PC-3 (cell line): ENCODE measurements around the gene TSPO. TPM values are rescaled to one million over a fixed set of nuclear protein-coding genes. Genes with fewer than 3 reads are reported as not detected.
A peak's percentile ranks its signal among the peaks of the same experiment; 100 is the strongest.

Experiments used
- ATAC-seq: fragments of 200-7000 bp; cut with Tn5 transposase; 2 replicates; pipeline ENCODE4 v1.9.1; 2020; ENCODE audit warnings: mild to moderate bottlenecking, moderate library complexity
- BruUV-seq: library from RNA; stranded (reverse); fragments of 400-500 nt; replicated peaks from 2 replicates; lab custom pipeline; 2021; lab: Mats Ljungman, UMichigan
- CTCF ChIA-PET: fragments of 300-600 bp; sonication (Branson Sonifier 250); formaldehyde crosslinking; loops from one replicate; lab custom pipeline; 2022; ENCODE audit warnings: antibody characterized with exemption; lab: Charles Lee
- POLR2A ChIA-PET: fragments of 300-600 bp; sonication (Branson Sonifier 250); formaldehyde crosslinking; loops from one replicate; lab custom pipeline; 2022; ENCODE audit warnings: antibody characterized with exemption; ENCODE audit not compliant: unreplicated experiment; lab: Charles Lee
- DNase-seq: peaks from one replicate; pipeline ENCODE4 v3.0.0-alpha.2; 2015
- H2AFZ ChIP-seq: fragments of 300-600 bp; sonication (generic); 2 replicates; pipeline ENCODE4 v1.6.0; 2016; ENCODE audit warnings: antibody characterized with exemption, low read length
- H3F3A ChIP-seq: fragments of 300-600 bp; sonication (generic); one replicate; pipeline ENCODE4 v1.6.0; 2017; ENCODE audit warnings: antibody characterized with exemption, low read length, control low read depth, mild to moderate bottlenecking; ENCODE audit not compliant: unreplicated experiment
- H3K27ac ChIP-seq: fragments of 300-600 bp; sonication (generic); 2 replicates; pipeline ENCODE4 v1.5.1; 2016; ENCODE audit warnings: mild to moderate bottlenecking, low read length
- H3K27me3 ChIP-seq: fragments of 300-600 bp; sonication (generic); 2 replicates; pipeline ENCODE4 v1.6.1; 2016; ENCODE audit warnings: low read length, mixed read lengths
- H3K36me3 ChIP-seq: fragments of 300-600 bp; sonication (generic); 2 replicates; pipeline ENCODE4 v1.6.1; 2016; ENCODE audit warnings: low read depth, mixed run types, low read length, mixed read lengths
- H3K4me1 ChIP-seq: fragments of 300-600 bp; sonication (generic); 2 replicates; pipeline ENCODE4 v1.5.1; 2016; ENCODE audit warnings: low read length; ENCODE audit not compliant: insufficient read depth
- H3K4me2 ChIP-seq: fragments of 300-600 bp; sonication (generic); 2 replicates; pipeline ENCODE4 v1.6.0; 2016; ENCODE audit warnings: low read length
- H3K4me3 ChIP-seq: fragments of 300-600 bp; sonication (generic); 2 replicates; pipeline ENCODE4 v1.5.1; 2016; ENCODE audit warnings: mild to moderate bottlenecking, low read length, mixed read lengths
- H3K79me2 ChIP-seq: fragments of 300-600 bp; sonication (generic); 2 replicates; pipeline ENCODE4 v1.6.1; 2017; ENCODE audit warnings: low read length, mixed read lengths
- H3K9ac ChIP-seq: fragments of 300-600 bp; sonication (generic); 2 replicates; pipeline ENCODE4 v1.6.0; 2016; ENCODE audit warnings: mild to moderate bottlenecking, low read length
- H3K9me2 ChIP-seq: fragments of 300-600 bp; sonication (generic); replicated peaks from 2 replicates; pipeline ENCODE4 v1.6.1; 2016; ENCODE audit warnings: mixed run types, low read length, mixed read lengths
- H3K9me3 ChIP-seq: fragments of 300-600 bp; sonication (generic); 2 replicates; pipeline ENCODE4 v1.6.1; 2016; ENCODE audit warnings: low read length, mixed read lengths
- H4K20me1 ChIP-seq: fragments of 300-600 bp; sonication (generic); 2 replicates; pipeline ENCODE4 v1.6.1; 2016; ENCODE audit warnings: low read length, mixed read lengths
- EZH2 ChIP-seq: fragments of 300-600 bp; sonication (generic); IDR thresholded peaks from one replicate; pipeline ENCODE4 v1.6.1; 2017; ENCODE audit warnings: antibody characterized with exemption, mild to moderate bottlenecking, low read length; ENCODE audit not compliant: unreplicated experiment
- EZH2phosphoT487 ChIP-seq: fragments of 300-600 bp; sonication (generic); IDR thresholded peaks from 2 replicates; pipeline ENCODE4 v1.6.1; 2018; ENCODE audit warnings: mild to moderate bottlenecking, antibody characterized with exemption, low read length, borderline replicate concordance
- intact Hi-C: fragments of 100-400 bp; cut with micrococcal nuclease; formaldehyde crosslinking; loops from 2 replicates; pipeline ENCODE4 v1.9.0; 2023
- total RNA-seq: library from RNA; depleted of rRNA; stranded (reverse); fragments of >200 nt; gene quantifications from 2 replicates; pipeline ENCODE4 v1.2.3, GENCODE V29; 2014
- TF ChIP-seq, protein P1 (sequence below): fragments of 300-600 bp; sonication (generic); conservative IDR thresholded peaks from 2 replicates; pipeline ENCODE4 v1.5.1; 2017; ENCODE audit warnings: antibody characterized with exemption, low read depth, mild to moderate bottlenecking, low read length

The TSPO gene
- total RNA-seq, 1 experiment from 2014 or later, result 349 TPM

DNA sequence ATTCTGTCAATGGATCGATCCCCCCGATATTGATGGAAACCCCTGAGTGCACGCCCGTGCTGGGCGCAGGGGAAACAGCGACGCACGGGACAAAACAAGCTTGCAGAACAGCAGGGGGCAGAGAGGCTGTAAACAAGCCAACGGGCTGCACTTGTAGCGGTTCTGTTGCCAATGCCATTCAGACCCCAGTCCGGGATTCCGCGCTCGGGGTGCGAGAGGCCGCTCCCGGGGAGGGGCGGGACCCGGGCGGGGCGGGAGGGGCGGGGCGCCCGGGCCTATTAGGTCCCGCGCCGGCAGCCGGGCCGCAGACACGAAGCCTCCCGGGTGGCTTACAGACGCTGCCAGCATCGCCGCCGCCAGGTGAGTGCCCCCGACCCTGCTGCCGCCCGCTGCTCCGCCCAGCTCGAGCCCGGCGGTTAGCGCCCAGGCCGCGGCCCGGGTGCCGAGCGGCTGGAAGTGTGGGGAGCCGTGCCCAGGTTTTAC, 40.9 kb upstream of the TSPO start, which contains the start of gene BIK:
Gene BIK, plus strand, starts transcription at position 307 of the 483 bp plus-strand sequence. CDS start 13,273 bp downstream, outside the sequence.
- ATAC-seq, result peak; percentile 56
- intact Hi-C loops, result no loop called here
- H3K9me3 ChIP-seq, result no peaks in the 10 kb centered on the region
- no peaks in the 10 kb centered on the region for H3K36me3 ChIP-seq
- no peaks in the 10 kb centered on the region for H3F3A ChIP-seq
- CTCF ChIA-PET, result no interaction called here
- H3K4me1 ChIP-seq, result peaks cover 22% of the 10 kb centered on the region; the same call in 1 of the 2 replicates
- peak within 1 kb of the TSS; percentile 43; the same call in 1 of the 2 replicates for H3K9ac ChIP-seq
- peaks cover 20% of the 10 kb centered on the region for H3K79me2 ChIP-seq
- peak within 1 kb of the TSS; percentile 78 for H3K4me3 ChIP-seq
- BruUV-seq, result no TSS peak
- peak; percentile 44 for DNase-seq
- no peaks in the 10 kb centered on the region for H3K27me3 ChIP-seq
- H2AFZ ChIP-seq, result peak within 1 kb of the TSS; percentile 94
- no peaks in the 10 kb centered on the region for H3K9me2 ChIP-seq
- peak within 1 kb of the TSS; percentile 96 for H3K4me2 ChIP-seq
- TF ChIP-seq, protein P1, sequence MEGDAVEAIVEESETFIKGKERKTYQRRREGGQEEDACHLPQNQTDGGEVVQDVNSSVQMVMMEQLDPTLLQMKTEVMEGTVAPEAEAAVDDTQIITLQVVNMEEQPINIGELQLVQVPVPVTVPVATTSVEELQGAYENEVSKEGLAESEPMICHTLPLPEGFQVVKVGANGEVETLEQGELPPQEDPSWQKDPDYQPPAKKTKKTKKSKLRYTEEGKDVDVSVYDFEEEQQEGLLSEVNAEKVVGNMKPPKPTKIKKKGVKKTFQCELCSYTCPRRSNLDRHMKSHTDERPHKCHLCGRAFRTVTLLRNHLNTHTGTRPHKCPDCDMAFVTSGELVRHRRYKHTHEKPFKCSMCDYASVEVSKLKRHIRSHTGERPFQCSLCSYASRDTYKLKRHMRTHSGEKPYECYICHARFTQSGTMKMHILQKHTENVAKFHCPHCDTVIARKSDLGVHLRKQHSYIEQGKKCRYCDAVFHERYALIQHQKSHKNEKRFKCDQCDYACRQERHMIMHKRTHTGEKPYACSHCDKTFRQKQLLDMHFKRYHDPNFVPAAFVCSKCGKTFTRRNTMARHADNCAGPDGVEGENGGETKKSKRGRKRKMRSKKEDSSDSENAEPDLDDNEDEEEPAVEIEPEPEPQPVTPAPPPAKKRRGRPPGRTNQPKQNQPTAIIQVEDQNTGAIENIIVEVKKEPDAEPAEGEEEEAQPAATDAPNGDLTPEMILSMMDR, result no peak
- TF ChIP-seq EZH2phosphoT487 (no peak), EZH2 (no peak)
- no peak within 1 kb of the TSS for H3K27ac ChIP-seq
- no peaks in the 10 kb centered on the region for H4K20me1 ChIP-seq
- POLR2A ChIA-PET, result no interaction called here

DNA sequence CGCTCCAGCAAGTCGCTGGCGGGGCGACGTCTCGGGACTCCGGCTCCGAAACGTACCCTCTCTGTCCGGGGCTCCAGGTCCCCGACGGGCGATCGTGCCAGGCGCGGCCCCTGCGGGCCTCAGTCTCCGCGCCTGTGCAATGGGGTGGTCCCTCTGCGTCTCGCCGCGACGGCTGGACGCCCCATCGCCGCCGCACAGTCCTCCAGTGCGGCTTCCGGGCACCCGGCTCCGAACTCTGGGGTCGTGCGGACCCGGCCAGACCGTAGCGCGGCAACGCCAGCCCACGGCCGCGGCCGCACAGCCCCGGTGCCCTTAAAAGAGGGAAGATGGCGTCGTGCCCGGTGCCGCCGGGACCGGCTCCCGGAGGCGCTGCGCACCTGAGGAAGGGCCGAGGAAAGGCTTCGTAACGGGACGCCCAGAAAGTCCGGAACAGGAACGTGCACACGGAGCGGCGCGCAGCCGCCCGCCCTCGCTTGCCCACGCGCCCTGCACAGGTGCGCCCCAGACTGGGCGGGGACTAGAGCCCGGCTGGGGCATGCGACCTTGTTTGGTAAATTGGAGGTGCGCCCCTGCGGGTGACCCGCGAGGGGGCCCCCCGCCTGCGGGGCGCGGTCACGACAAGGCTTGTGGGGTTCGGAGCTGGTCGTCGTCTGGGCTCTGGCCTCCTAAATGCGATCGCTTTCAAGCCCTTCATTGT, 40.3 kb upstream of the TSPO start:
- no peak overlapping the region for H3K27ac ChIP-seq
- no peaks in the 10 kb centered on the region for H3K36me3 ChIP-seq
- H3K4me3 ChIP-seq, result peak overlapping the region; percentile 78
- DNase-seq (peak; percentile 35), ATAC-seq (peak; percentile 46)
- no peaks in the 10 kb centered on the region for H3F3A ChIP-seq
- H3K9me2 ChIP-seq, result no peaks in the 10 kb centered on the region
- H3K9me3 ChIP-seq, result no peaks in the 10 kb centered on the region
- POLR2A ChIA-PET, result no interaction called here
- H3K4me2 ChIP-seq, result peak overlapping the region; percentile 96
- H3K79me2 ChIP-seq, result peaks cover 23% of the 10 kb centered on the region
- BruUV-seq, result no TSS peak
- CTCF ChIA-PET, result no interaction called here
- intact Hi-C loops, result no loop called here
- H3K4me1 ChIP-seq, result peaks cover 22% of the 10 kb centered on the region; the same call in 1 of the 2 replicates
- H2AFZ ChIP-seq, result peak overlapping the region; percentile 87
- peak overlapping the region; percentile 43; the same call in 1 of the 2 replicates for H3K9ac ChIP-seq
- no peaks in the 10 kb centered on the region for H4K20me1 ChIP-seq
- TF ChIP-seq, protein P1, result no peak
- TF ChIP-seq EZH2phosphoT487, result no peak
- no peak for TF ChIP-seq EZH2
- H3K27me3 ChIP-seq, result no peaks in the 10 kb centered on the region
